Dendritic cell treated with granulocyte-macrophage colony-stimulating factor and Interleukin-4, amounts not matched to agents 40 ng/mL and 50 ng/mL, for 4 days (primary cell): ENCODE measurements around the gene USP6NL.
"Not testable (repeated sequence)": the region's sequence is repeated elsewhere in the genome, so short reads cannot be mapped to it uniquely, and the experiment has no call there.

Experiments
- H3K27ac Mint-ChIP-seq: one replicate; pipeline ENCODE4 v1.8.0; 2022; ENCODE audit warnings: mild to moderate bottlenecking, mixed read lengths
- H3K27me3 Mint-ChIP-seq: one replicate; pipeline ENCODE4 v1.8.0; 2022; ENCODE audit warnings: mild to moderate bottlenecking, mixed read lengths
- H3K36me3 Mint-ChIP-seq: one replicate; pipeline ENCODE4 v1.8.0; 2022; ENCODE audit warnings: low read depth, mixed read lengths
- H3K4me1 Mint-ChIP-seq: one replicate; pipeline ENCODE4 v1.8.0; 2022; ENCODE audit warnings: low read depth, mixed read lengths
- H3K4me3 Mint-ChIP-seq: one replicate; pipeline ENCODE4 v1.8.0; 2022; ENCODE audit warnings: mild to moderate bottlenecking, moderate library complexity, mixed read lengths
- H3K9me3 Mint-ChIP-seq: one replicate; pipeline ENCODE4 v1.8.0; 2022; ENCODE audit warnings: mixed read lengths
- intact Hi-C: fragments of 100-400 bp; cut with micrococcal nuclease; formaldehyde crosslinking; loops from one replicate; pipeline ENCODE4 v1.15.0; 2022

Gene USP6NL

DNA sequence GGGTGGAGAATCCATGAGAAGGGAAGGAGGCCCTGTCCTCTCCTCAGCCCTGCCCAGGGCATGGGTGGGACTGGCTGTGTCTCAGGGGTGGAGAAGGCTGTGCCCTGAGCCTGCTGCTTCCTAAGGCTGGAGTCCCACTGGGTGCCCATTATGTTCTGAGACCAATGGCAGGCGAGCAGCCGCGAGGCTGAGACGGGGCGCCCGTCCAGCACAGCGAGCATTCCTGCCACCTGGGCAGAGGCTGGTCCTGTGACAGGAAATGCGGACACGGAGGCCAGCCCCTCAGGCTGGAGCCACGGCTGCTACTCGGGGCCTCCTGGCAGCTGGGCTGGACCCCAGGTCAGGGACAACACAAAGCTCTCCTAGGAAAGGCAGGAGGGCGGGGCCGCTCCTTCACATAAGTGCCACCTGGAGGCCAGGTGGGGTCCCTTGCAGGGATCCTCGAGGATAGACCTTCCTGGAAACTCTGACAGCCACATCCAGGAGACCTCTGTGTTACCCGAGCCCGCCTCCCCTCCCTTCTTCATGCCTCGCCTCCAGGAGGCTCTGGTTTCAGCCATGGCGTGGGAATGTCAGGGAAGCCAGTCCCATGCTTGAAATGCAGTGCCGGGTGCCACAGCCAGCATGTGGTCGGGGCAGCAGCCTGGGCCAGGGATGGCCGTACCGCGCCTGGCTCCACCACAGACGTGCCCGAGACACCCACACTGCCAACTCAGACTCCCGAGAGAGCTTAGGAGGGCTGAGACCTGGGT is 173.9 kb downstream of the USP6NL start:
- Mint-ChIP-seq H3K36me3 (no peaks in the 10 kb centered on the region), H3K4me3 (no peak overlapping the region), H3K27me3 (no peaks in the 10 kb centered on the region), H3K9me3 (no peaks in the 10 kb centered on the region), H3K27ac (no peak overlapping the region), H3K4me1 (no peaks in the 10 kb centered on the region)
- intact Hi-C loops = no loop called here

DNA sequence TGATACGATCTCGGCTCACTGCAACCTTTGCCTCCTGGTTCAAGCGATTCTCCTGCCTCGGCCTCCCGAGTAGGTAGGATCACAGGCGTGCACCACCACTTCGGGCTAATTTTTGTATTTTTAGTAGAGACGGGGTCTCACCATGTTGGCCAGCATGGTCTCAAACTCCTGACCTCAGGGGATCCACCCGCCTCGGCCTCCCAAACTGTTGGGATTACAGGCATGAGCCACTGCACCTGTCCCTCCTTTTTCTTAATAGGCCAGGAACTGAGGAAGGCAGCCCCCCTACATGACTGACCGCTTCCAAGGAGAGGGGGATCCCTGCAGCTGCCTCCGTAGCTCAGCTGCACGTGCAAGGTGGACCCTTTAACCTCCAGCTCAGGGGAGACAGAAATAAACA is 175.0 kb downstream of the USP6NL start:
- H3K4me3 Mint-ChIP-seq, H3K27ac Mint-ChIP-seq, intact Hi-C loops: not testable (repeated sequence)

DNA sequence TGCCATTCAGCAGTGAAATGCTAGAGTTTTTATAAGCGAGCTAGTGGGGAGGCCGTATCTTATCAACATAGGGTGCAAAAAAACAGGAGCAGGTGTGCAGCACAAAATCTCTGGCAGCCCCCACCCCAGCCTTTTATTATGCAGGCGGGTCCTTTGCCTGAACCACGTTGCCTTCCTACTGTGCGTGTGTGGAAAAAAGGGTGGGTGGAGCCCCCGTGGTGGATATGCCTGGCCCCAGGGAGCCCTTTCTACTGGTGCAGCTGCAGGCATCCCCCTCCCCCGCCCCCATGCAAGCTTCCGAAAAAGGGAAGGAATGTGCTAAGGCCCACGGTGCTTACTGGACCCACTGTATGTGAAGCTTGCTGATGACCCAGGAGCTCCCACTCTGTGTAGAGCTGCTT is 175.9 kb downstream of the USP6NL start:
- Mint-ChIP-seq H3K4me3 (no peak overlapping the region), H3K27ac (no peak overlapping the region), H3K27me3 (no peaks in the 10 kb centered on the region), H3K9me3 (no peaks in the 10 kb centered on the region), H3K4me1 (no peaks in the 10 kb centered on the region), H3K36me3 (no peaks in the 10 kb centered on the region)
- intact Hi-C loops = no loop called here

More for the DNA sequence above, 175.0 kb downstream of the USP6NL start:
- H3K36me3 Mint-ChIP-seq, H3K27me3 Mint-ChIP-seq, H3K4me1 Mint-ChIP-seq, H3K9me3 Mint-ChIP-seq: not testable (repeated sequence)

DNA sequence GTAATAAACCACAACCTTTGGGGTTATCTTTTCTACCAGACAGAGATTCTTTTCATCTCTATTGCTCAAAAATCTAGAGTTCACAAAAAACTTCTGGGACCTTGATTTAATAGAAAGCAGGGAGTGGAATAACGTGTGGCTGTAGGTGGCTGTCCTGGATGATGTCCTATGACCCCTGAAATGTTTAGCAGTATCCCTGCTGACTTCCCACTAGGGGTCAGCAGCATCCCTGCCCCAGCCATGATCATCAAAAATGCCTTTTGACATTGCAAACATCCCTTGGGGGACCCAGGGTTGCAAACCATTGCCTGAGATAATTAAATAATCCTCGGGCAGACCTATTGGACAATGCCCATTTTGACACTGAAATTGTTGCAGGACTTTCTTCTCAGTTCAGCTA is 177.1 kb downstream of the USP6NL start:
- Mint-ChIP-seq H3K4me3 (no peak overlapping the region), H3K9me3 (peaks cover 5% of the 10 kb centered on the region), H3K4me1 (no peaks in the 10 kb centered on the region), H3K27me3 (no peaks in the 10 kb centered on the region), H3K27ac (no peak overlapping the region), H3K36me3 (no peaks in the 10 kb centered on the region)
- intact Hi-C loops = no loop called here

DNA sequence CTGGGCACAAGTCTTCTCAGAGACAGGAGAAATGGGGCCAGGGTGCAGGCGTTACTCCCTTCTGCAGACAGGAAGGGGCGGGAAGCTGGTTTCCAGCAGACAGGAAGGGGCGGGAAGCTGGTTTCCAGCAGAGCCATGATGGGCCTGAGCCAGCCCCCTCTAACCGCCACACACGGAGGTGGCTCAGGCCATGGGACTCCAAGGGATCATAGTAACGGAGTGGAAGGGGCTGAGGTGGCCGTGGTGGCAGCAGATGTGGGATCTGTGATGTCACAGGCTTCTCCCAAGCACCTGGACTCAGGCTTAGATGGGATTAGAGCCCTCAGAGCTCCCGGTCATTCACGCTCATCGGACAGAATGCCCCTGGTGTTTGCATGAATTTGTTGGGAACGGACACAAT is 177.8 kb downstream of the USP6NL start:
- Mint-ChIP-seq H3K27me3 (no peaks in the 10 kb centered on the region), H3K36me3 (no peaks in the 10 kb centered on the region), H3K4me1 (no peaks in the 10 kb centered on the region), H3K9me3 (peaks cover 7% of the 10 kb centered on the region), H3K27ac (no peak overlapping the region), H3K4me3 (no peak overlapping the region)
- intact Hi-C loops = no loop called here

DNA sequence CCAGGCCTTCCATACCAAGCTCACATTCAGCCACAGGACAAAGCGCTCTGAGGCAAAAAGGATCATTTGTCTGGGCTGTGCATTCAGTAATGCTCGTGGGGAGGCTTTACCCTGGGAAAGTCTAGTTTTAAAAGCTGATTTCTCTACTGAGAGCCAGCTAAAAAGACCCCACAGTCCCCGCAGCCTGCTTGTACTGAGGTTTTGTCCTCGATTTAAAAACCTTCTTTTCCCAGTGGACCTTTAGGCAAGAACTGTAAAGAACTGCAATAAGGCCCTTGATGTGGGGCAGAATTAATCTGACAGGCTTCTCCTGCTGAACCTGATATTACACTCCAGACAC is 180.3 kb downstream of the USP6NL start:
- no peaks in the 10 kb centered on the region for H3K4me1 Mint-ChIP-seq
- H3K4me3 Mint-ChIP-seq = no peak overlapping the region
- intact Hi-C loops = no loop called here
- no peaks in the 10 kb centered on the region for H3K36me3 Mint-ChIP-seq
- H3K9me3 Mint-ChIP-seq = peaks cover 10% of the 10 kb centered on the region
- no peak overlapping the region for H3K27ac Mint-ChIP-seq
- H3K27me3 Mint-ChIP-seq = no peaks in the 10 kb centered on the region

DNA sequence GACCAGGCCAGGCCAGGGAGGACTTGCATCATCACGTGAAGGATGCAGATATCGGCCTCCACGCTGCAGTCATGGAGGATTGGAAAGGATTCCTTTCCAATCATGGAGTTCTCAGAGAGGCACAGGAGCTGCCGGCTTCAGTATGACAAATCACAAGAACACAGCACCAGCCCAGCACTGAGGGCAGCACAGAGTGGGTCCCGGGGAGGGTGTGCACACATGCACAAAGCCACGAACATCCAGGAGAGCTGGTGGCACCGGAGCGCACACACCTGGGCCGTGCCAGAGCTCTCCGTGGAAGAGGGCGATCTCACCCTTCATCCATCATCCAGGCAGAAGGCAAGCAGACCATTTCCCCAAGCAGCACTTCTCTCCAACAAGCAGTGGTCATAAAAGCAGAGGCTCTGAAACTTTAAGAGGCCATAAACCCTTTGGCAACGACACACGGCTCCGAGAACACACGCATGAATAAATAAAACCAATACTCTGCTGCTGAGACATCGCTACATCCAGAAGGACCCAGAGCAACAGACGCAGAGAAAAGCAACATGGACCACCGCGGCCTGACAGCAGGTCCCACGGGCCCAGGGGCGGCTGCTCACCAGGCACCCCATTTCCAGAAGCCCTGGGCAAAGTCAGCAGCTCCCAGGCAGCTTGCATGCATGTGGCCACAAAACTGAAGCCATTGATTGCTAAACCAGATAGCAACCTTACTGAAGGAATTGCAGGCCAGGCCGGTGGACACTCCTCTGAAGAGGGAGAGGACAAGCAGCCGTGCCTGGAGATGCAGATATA is 180.8 kb downstream of the USP6NL start:
- no peak overlapping the region for H3K27ac Mint-ChIP-seq
- no peak overlapping the region for H3K4me3 Mint-ChIP-seq
- no peaks in the 10 kb centered on the region for H3K36me3 Mint-ChIP-seq
- no peaks in the 10 kb centered on the region for H3K27me3 Mint-ChIP-seq
- intact Hi-C loops = no loop called here
- peaks cover 15% of the 10 kb centered on the region for H3K9me3 Mint-ChIP-seq
- no peaks in the 10 kb centered on the region for H3K4me1 Mint-ChIP-seq

DNA sequence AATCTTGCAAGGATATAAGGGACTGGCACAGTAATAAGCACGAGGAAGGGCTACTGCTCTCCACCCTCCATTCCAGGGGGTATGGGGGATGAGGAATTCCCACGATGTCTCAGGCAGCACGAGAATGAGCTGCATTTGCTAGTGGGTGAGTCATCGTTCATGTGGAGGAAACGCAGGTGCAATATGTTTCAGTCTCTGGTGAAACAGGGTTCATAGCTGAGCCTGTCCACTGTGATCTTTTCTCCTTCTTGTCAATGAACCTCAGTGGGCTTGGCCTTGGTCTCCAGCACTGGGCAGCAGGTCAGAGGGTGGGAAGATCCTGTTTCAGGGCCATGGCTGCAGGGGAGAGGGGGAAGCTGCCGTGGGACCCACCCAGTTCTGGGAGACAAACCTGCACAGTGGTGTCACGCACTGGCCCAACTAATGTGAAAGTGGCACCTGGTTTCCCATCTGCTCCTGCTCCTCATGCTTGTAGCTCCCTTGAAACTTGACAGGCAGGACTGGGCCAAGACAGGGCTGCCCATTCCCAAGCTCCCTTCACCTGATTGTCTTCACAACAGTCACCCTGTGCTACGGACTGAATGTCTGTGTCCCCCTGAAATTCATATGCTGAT is 181.9 kb downstream of the USP6NL start:
- Mint-ChIP-seq H3K4me1 (no peaks in the 10 kb centered on the region), H3K27ac (no peak overlapping the region), H3K36me3 (no peaks in the 10 kb centered on the region), H3K9me3 (peaks cover 15% of the 10 kb centered on the region), H3K4me3 (no peak overlapping the region), H3K27me3 (no peaks in the 10 kb centered on the region)
- intact Hi-C loops = no loop called here

DNA sequence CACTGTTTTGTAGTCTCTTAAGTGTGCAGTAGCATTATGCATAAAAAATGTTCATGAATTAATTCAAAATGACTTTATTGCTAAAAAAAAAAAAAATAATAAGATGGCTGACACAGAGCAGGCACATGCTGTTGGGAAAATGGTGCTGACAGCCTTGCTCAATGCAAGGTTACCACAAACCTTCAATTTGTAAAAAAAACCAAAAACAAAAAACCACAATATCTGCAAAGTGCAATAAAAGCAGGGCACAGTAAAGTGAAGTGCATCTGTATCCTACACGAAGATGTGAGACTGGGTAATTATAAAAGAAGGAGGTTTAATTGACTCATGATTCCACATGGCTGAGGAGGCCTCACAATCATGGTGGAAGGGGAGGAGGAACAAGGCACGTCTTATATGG is 185.8 kb downstream of the USP6NL start:
- no peaks in the 10 kb centered on the region for H3K27me3 Mint-ChIP-seq
- no peaks in the 10 kb centered on the region for H3K4me1 Mint-ChIP-seq
- intact Hi-C loops = no loop called here
- H3K4me3 Mint-ChIP-seq = no peak overlapping the region
- no peak overlapping the region for H3K27ac Mint-ChIP-seq
- no peaks in the 10 kb centered on the region for H3K36me3 Mint-ChIP-seq
- H3K9me3 Mint-ChIP-seq = peaks cover 15% of the 10 kb centered on the region

DNA sequence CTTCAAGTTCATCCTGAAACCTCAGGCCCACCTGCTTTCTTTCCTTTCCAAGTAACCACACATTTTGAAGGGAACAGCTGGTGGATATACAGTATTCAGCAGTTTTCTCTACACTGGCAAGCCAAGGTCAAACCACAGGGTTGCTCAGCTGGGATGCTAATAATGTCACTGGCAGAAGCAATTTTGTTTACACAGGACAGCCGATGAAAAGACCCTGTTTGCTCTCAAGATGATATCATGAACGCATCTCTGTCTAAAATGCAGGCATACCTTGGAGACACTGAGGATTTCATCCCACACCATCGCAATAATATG is 186.2 kb downstream of the USP6NL start:
- Mint-ChIP-seq H3K4me3 (no peak overlapping the region), H3K36me3 (no peaks in the 10 kb centered on the region), H3K27ac (no peak overlapping the region), H3K4me1 (no peaks in the 10 kb centered on the region), H3K9me3 (peaks cover 16% of the 10 kb centered on the region), H3K27me3 (no peaks in the 10 kb centered on the region)
- intact Hi-C loops = no loop called here

DNA sequence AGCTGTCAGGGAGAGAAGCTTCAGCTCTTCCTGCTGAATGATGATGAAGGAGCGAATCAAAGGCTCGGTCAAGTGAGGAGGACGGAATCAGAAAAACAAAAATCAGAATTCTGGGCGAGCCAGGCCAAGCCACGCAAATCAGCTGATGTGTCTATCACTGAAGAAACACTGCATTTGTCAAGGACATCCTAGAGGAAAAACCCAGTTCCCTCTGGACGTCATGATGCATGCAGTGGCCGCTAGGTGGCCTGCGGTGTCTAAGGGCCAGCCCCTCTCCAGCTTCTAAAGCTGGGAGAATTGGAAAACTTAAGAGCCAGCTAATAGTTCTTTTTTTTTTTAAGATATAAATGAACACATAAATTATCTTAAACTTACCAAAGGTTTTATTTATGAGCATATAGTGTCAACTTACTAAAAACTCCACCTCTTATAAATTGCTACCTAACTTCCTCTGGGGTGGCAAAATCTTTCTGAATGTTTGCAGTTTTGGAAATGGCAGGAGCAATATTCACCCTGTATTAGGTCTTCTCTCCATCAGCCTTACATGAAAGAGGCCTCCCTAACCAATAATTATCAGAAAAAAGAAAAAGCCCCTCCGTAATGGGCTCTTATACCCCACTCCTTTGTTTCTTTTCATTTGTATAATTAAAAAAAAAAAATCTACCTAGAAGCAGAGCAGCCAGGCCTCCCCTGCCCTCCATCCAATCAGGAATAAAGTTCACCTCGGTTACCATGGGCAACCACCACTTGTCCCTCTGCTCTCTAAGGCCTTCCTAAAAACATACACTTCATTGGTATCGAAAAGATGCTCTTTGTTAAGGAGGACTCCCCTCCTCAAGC is 186.8 kb downstream of the USP6NL start:
- Mint-ChIP-seq H3K36me3 (no peaks in the 10 kb centered on the region), H3K27me3 (no peaks in the 10 kb centered on the region), H3K4me1 (no peaks in the 10 kb centered on the region), H3K27ac (no peak overlapping the region), H3K4me3 (no peak overlapping the region), H3K9me3 (peaks cover 20% of the 10 kb centered on the region)
- intact Hi-C loops = loop anchor here (5.0 kb wide), 1 partner anchor 48 kb away; no protein-coding TSS in a partner anchor

DNA sequence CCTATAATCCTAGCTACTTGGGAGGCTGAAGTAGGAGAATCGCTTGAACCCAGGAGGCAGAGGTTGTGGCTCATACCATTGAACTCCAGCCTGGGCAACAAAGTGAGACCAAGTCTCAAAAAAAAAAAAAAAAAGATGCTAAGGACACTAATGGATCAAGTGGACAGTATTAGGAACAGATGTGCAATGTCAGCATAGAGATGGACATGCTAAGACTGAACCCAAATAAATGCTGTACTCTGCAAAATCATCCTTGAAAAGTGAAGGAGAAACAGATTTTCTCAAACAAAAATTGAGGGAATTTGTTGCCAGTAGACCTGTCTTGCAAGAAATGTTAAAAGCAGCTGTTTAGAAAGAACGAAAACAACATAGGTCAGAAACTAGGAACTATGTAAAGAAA is 194.5 kb downstream of the USP6NL start:
- H3K27me3 Mint-ChIP-seq = no peaks in the 10 kb centered on the region
- H3K4me1 Mint-ChIP-seq = no peaks in the 10 kb centered on the region
- no peaks in the 10 kb centered on the region for H3K36me3 Mint-ChIP-seq
- H3K4me3 Mint-ChIP-seq = no peak overlapping the region
- peaks cover 21% of the 10 kb centered on the region for H3K9me3 Mint-ChIP-seq
- H3K27ac Mint-ChIP-seq = no peak overlapping the region
- intact Hi-C loops = no loop called here

DNA sequence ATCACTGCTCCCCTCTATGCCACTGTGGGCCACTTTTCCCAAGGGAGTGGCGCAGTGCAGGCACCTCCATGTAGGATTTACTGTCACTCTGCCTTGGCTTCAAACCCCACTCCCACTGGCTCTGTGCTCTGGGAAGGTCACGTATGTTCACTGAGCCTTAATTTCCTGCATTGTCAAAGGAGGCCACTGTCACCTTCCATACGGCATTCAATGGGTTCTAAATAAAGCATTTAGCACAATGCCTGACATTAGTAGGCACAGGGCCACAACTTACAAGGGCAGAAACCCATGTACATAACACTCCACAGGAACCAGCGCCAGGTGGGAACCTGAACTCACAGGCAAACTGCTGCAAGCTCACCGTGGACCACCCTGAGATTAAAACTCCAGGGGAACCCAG is 196.4 kb downstream of the USP6NL start:
- Mint-ChIP-seq H3K27ac (no peak overlapping the region), H3K27me3 (no peaks in the 10 kb centered on the region), H3K4me3 (no peak overlapping the region), H3K36me3 (no peaks in the 10 kb centered on the region), H3K4me1 (no peaks in the 10 kb centered on the region), H3K9me3 (peaks cover 18% of the 10 kb centered on the region)
- intact Hi-C loops = no loop called here
